HUES6 (cell line): ENCODE measurements around the gene SUMO2.
"Not testable (repeated sequence)": the region's sequence is repeated elsewhere in the genome, so short reads cannot be mapped to it uniquely, and the experiment has no call there.

Experiments
- H3K27ac ChIP-seq: 2 replicates; pipeline ENCODE4 v1.7.0; 2013; ENCODE audit warnings: low read depth, mild to moderate bottlenecking, low read length, inconsistent platforms
- H3K27me3 ChIP-seq: 2 replicates; pipeline ENCODE4 v1.6.1; 2013; ENCODE audit warnings: low read length; ENCODE audit not compliant: control insufficient read depth, insufficient read depth
- H3K36me3 ChIP-seq: 2 replicates; pipeline ENCODE4 v1.6.1; 2013; ENCODE audit warnings: low read length; ENCODE audit not compliant: control insufficient read depth, insufficient read depth
- H3K4me1 ChIP-seq: 2 replicates; pipeline ENCODE4 v1.6.1; 2013; ENCODE audit warnings: low read length; ENCODE audit not compliant: control insufficient read depth, insufficient read depth
- H3K4me3 ChIP-seq: 2 replicates; pipeline ENCODE4 v1.5.1; 2013; ENCODE audit warnings: low read depth, low read length
- H3K9ac ChIP-seq: one replicate; pipeline ENCODE4 v1.6.1; 2013; ENCODE audit warnings: mild to moderate bottlenecking, low read length
- H3K9me3 ChIP-seq: 2 replicates; pipeline ENCODE4 v1.6.1; 2013; ENCODE audit warnings: low read depth, low read length; ENCODE audit not compliant: control insufficient read depth, insufficient read depth

The SUMO2 gene

GRCh38 chr17:75142236-75142971 lies 40.4 kb downstream of the SUMO2 start:
- Histone ChIP-seq H3K27ac (no peak overlapping the region), H3K9me3 (no peaks in the 10 kb centered on the region), H3K36me3 (peaks cover 95% of the 10 kb centered on the region), H3K4me1 (no peaks in the 10 kb centered on the region), H3K9ac (no peak overlapping the region), H3K27me3 (no peaks in the 10 kb centered on the region), H3K4me3 (no peak overlapping the region)

- H3K36me3 ChIP-seq = peaks cover 80% of the 10 kb centered on the region
Observed at GRCh38 chr17:75138519-75138918, 44.2 kb downstream of the SUMO2 start.

GRCh38 chr17:75137762-75138161 lies 45.0 kb downstream of the SUMO2 start:
- H3K36me3 ChIP-seq = peaks cover 73% of the 10 kb centered on the region

More at GRCh38 chr17:75138519-75138918, 44.2 kb downstream of the SUMO2 start:
- Histone ChIP-seq H3K9ac (no peak overlapping the region), H3K4me3 (no peak overlapping the region), H3K27me3 (no peaks in the 10 kb centered on the region), H3K4me1 (no peaks in the 10 kb centered on the region), H3K9me3 (no peaks in the 10 kb centered on the region), H3K27ac (no peak overlapping the region)

GRCh38 chr17:75135946-75136345 lies 46.8 kb downstream of the SUMO2 start:
- Histone ChIP-seq H3K36me3 (peaks cover 57% of the 10 kb centered on the region), H3K4me1 (no peaks in the 10 kb centered on the region), H3K4me3 (no peak overlapping the region), H3K27me3 (no peaks in the 10 kb centered on the region), H3K9me3 (no peaks in the 10 kb centered on the region), H3K9ac (no peak overlapping the region), H3K27ac (no peak overlapping the region)

More at GRCh38 chr17:75137762-75138161, 45.0 kb downstream of the SUMO2 start:
- not testable (repeated sequence) for H3K4me3 ChIP-seq, H3K4me1 ChIP-seq, H3K9me3 ChIP-seq, H3K9ac ChIP-seq, H3K27me3 ChIP-seq, H3K27ac ChIP-seq

- H3K27ac ChIP-seq = no peak overlapping the region
- H3K9me3 ChIP-seq = no peaks in the 10 kb centered on the region
- H3K36me3 ChIP-seq = peaks cover 52% of the 10 kb centered on the region
- H3K4me1 ChIP-seq = peaks cover 2% of the 10 kb centered on the region
- H3K4me3 ChIP-seq = no peak overlapping the region
- no peak overlapping the region for H3K9ac ChIP-seq
- H3K27me3 ChIP-seq = no peaks in the 10 kb centered on the region
Observed at GRCh38 chr17:75135452-75135851, 47.3 kb downstream of the SUMO2 start.

- H3K4me1 ChIP-seq, H3K4me3 ChIP-seq, H3K9me3 ChIP-seq, H3K9ac ChIP-seq, H3K27ac ChIP-seq, H3K27me3 ChIP-seq: not testable (repeated sequence)
- peaks cover 48% of the 10 kb centered on the region for H3K36me3 ChIP-seq
Observed at GRCh38 chr17:75133607-75134347, 49.0 kb downstream of the SUMO2 start.

- H3K9ac ChIP-seq = no peak overlapping the region
- no peak overlapping the region for H3K4me3 ChIP-seq
- no peaks in the 10 kb centered on the region for H3K27me3 ChIP-seq
- peaks cover 44% of the 10 kb centered on the region for H3K36me3 ChIP-seq
- H3K27ac ChIP-seq = no peak overlapping the region
- peaks cover 5% of the 10 kb centered on the region for H3K4me1 ChIP-seq
- H3K9me3 ChIP-seq = no peaks in the 10 kb centered on the region
Observed at GRCh38 chr17:75133001-75133400, 49.8 kb downstream of the SUMO2 start.

- H3K4me3 ChIP-seq = peak overlapping the region; percentile 88
- H3K36me3 ChIP-seq = peaks cover 40% of the 10 kb centered on the region
- H3K27me3 ChIP-seq, H3K4me1 ChIP-seq, H3K9me3 ChIP-seq: not testable (repeated sequence)
- H3K27ac ChIP-seq = peak overlapping the region; percentile 98; the same call in 1 of the 2 replicates
- peak overlapping the region; percentile 94 for H3K9ac ChIP-seq
Observed at GRCh38 chr17:75132018-75133000, 50.5 kb downstream of the SUMO2 start.

- peaks cover 5% of the 10 kb centered on the region for H3K4me1 ChIP-seq
- no peaks in the 10 kb centered on the region for H3K27me3 ChIP-seq
- H3K9ac ChIP-seq = peak within 1 kb of the TSS; percentile 94
- peak within 1 kb of the TSS; percentile 98 for H3K27ac ChIP-seq
- peak within 1 kb of the TSS; percentile 88 for H3K4me3 ChIP-seq
- H3K36me3 ChIP-seq = peaks cover 34% of the 10 kb centered on the region
- no peaks in the 10 kb centered on the region for H3K9me3 ChIP-seq
Observed at GRCh38 chr17:75131278-75132017, 51.3 kb downstream of the SUMO2 start, which contains the start of gene NT5C. NT5C (minus strand) TSS chr17:75131742; CDS start chr17:75131707, 35 bp downstream.

GRCh38 chr17:75130632-75131277 lies 52.0 kb downstream of the SUMO2 start:
- H3K36me3 ChIP-seq = peaks cover 27% of the 10 kb centered on the region
- no peaks in the 10 kb centered on the region for H3K27me3 ChIP-seq
- peaks cover 5% of the 10 kb centered on the region for H3K4me1 ChIP-seq
- H3K4me3 ChIP-seq = peak overlapping the region; percentile 88
- H3K27ac ChIP-seq = peak overlapping the region; percentile 98
- no peaks in the 10 kb centered on the region for H3K9me3 ChIP-seq
- peak overlapping the region; percentile 94 for H3K9ac ChIP-seq
